Urinary bladder (tissue), 4 donors: ENCODE results near the gene GJA1. TPM values are rescaled to one million over a fixed set of nuclear protein-coding genes. Genes with fewer than 3 reads are reported as not detected.
"Not testable (repeated sequence)": the region's sequence is repeated elsewhere in the genome, so short reads cannot be mapped to it uniquely, and the experiment has no call there.

ENCODE experiments used
- DNase-seq: peaks from one replicate; pipeline ENCODE4 v3.0.0-alpha.2; 2015; ENCODE audit errors: extremely low spot score
- H3K27ac ChIP-seq: one replicate; pipeline ENCODE4 v1.5.1; 2013; ENCODE audit warnings: low read depth, mild to moderate bottlenecking, moderate library complexity
- H3K36me3 ChIP-seq: one replicate; pipeline ENCODE4 v1.6.1; 2013; ENCODE audit warnings: mild to moderate bottlenecking, moderate library complexity; ENCODE audit not compliant: insufficient read depth
- H3K4me1 ChIP-seq: one replicate; pipeline ENCODE4 v1.6.1; 2013; ENCODE audit warnings: mild to moderate bottlenecking, moderate library complexity; ENCODE audit not compliant: insufficient read depth
- H3K4me3 ChIP-seq: one replicate; pipeline ENCODE4 v1.5.1; 2013; ENCODE audit warnings: low read depth, low read length
- WGBS: extraction: QIAGEN DNeasy Blood & Tissue Kit; methylation state at CpG from one replicate; pipeline ENCODE4 v1.1.7; 2013; 5-methylcytosine and 5-hydroxymethylcytosine counted together
- polyA plus RNA-seq: library from polyadenylated mRNA; stranded (reverse); fragments of 200-250 nt; gene quantifications from one replicate; pipeline ENCODE4 v1.2.3, GENCODE V29; 2013
- total RNA-seq: library from RNA; depleted of rRNA; stranded (reverse); fragments of >200 nt; gene quantifications from one replicate; pipeline ENCODE4 v1.2.3, GENCODE V29; 2014
- donor health status: healthy with polysubstance abuse.
- donor health status: healthy.

GJA1 gene
- total and polyA plus RNA-seq, 2 donors, result 117 to 160 TPM

DNA sequence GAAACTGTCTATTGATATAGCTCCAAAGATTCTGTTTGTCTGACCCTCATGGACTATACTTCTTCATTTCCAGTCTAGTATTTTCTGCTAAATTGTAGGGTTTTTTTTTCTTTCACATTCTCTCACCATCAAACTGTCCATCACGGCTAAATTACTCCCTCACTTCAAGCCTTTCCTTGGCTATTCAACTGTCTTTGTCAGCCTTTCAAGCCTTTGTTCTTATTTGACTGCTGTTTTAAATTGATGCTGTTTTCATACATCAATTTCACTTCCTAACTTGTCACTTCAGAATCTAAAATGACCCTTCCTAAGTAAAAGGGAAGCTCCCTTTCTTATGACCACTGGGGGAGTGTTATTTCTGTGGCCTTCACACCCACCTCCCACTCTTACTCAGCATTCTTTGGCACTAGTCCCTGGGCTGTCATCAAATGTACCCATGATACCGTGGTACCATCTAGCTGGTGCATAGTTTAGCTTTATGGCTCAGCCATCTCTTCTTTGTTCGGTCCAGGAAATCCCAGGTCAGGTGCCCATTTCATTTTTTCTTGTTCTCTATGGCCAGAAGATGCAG is 8.6 kb downstream of the GJA1 start:
- Histone ChIP-seq H3K4me1 (no peaks in the 10 kb centered on the region), H3K27ac (no peak overlapping the region), H3K36me3 (peaks cover 5% of the 10 kb centered on the region), H3K4me3 (peak overlapping the region; percentile 4)
- DNase-seq, result no peak
- 44% methylated on average over 3 of the region's 3 CpGs for WGBS

DNA sequence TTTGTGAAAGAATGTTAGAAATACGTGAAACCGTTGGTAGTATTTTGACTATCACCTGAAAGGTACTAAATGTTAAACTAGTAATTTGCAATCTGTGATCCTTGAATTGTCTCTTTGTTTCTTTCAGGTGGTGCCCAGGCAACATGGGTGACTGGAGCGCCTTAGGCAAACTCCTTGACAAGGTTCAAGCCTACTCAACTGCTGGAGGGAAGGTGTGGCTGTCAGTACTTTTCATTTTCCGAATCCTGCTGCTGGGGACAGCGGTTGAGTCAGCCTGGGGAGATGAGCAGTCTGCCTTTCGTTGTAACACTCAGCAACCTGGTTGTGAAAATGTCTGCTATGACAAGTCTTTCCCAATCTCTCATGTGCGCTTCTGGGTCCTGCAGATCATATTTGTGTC is 11.3 kb downstream of the GJA1 start:
- not testable (repeated sequence) for DNase-seq, H3K36me3 ChIP-seq, H3K4me3 ChIP-seq, H3K4me1 ChIP-seq, H3K27ac ChIP-seq
- WGBS, result 95% methylated on average over 7 of the region's 7 CpGs

DNA sequence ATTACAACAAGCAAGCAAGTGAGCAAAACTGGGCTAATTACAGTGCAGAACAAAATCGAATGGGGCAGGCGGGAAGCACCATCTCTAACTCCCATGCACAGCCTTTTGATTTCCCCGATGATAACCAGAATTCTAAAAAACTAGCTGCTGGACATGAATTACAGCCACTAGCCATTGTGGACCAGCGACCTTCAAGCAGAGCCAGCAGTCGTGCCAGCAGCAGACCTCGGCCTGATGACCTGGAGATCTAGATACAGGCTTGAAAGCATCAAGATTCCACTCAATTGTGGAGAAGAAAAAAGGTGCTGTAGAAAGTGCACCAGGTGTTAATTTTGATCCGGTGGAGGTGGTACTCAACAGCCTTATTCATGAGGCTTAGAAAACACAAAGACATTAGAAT is 12.3 kb downstream of the GJA1 start:
- 93% methylated on average over 7 of the region's 7 CpGs for WGBS
- H3K36me3 ChIP-seq, H3K27ac ChIP-seq, H3K4me3 ChIP-seq, DNase-seq, H3K4me1 ChIP-seq: not testable (repeated sequence)

DNA sequence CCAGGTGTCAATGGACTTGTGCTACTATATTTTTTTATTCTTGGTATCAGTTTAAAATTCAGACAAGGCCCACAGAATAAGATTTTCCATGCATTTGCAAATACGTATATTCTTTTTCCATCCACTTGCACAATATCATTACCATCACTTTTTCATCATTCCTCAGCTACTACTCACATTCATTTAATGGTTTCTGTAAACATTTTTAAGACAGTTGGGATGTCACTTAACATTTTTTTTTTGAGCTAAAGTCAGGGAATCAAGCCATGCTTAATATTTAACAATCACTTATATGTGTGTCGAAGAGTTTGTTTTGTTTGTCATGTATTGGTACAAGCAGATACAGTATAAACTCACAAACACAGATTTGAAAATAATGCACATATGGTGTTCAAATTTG is 13.1 kb downstream of the GJA1 start:
- WGBS, result 85% methylated on average over 2 of the region's 2 CpGs
- not testable (repeated sequence) for H3K4me1 ChIP-seq, H3K27ac ChIP-seq

DNA sequence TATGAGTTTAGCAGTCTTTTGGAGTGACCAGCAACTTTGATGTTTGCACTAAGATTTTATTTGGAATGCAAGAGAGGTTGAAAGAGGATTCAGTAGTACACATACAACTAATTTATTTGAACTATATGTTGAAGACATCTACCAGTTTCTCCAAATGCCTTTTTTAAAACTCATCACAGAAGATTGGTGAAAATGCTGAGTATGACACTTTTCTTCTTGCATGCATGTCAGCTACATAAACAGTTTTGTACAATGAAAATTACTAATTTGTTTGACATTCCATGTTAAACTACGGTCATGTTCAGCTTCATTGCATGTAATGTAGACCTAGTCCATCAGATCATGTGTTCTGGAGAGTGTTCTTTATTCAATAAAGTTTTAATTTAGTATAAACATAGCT is 13.9 kb downstream of the GJA1 start:
- H3K4me3 ChIP-seq, result no peak overlapping the region
- H3K4me1 ChIP-seq, result no peaks in the 10 kb centered on the region
- WGBS, result 96% methylated on average over 1 of the region's 1 CpG
- H3K27ac ChIP-seq, result no peak overlapping the region
- DNase-seq, result no peak
- peaks cover 5% of the 10 kb centered on the region for H3K36me3 ChIP-seq

More for the DNA sequence above, 13.1 kb downstream of the GJA1 start:
- DNase-seq, H3K4me3 ChIP-seq, H3K36me3 ChIP-seq: not testable (repeated sequence)

DNA sequence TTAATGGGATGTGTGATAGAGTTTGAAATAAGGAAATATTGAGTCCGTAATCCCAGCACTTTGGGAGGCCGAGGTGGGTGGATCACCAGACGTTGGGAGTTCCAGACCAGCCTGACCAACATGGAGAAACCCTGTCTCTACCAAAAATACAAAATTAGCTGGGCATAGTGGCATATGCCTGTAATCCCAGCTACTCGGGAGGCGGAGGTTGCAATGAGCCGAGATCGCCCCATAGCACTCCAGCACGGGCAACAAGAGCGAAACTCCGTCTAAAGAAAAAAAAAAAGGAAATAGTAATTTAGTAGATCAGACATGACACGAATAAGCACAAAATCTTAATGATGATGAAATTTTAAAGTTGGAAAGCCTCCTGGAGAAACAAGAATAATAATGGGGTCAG is 14.8 kb downstream of the GJA1 start:
- H3K36me3 ChIP-seq, result peaks cover 3% of the 10 kb centered on the region
- WGBS, result 92% methylated on average over 11 of the region's 11 CpGs
- no peak for DNase-seq

DNA sequence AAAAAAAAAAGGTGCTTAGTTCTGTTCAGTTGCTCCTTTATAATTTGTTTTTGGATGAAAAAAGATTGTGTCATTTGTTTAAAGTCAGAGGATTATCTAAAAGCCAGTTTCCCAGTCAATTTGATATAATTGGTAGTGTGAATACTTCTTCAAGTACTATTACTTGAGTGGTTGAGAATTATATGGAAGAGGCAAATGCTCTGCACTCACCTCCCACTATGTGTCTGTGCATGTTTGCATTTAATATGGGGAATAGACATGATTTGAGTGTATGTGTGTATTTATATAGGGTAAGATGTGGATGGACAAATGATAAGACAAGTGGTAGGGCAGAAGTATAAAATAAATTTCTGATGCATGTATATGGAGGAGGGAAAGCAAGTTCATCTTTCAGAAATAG is 15.8 kb downstream of the GJA1 start:
- Histone ChIP-seq H3K36me3 (peaks cover 3% of the 10 kb centered on the region), H3K4me1 (no peaks in the 10 kb centered on the region), H3K27ac (no peak overlapping the region), H3K4me3 (no peak overlapping the region)
- no peak for DNase-seq

More for the DNA sequence above, 14.8 kb downstream of the GJA1 start:
- no peak overlapping the region for H3K4me3 ChIP-seq
- H3K27ac ChIP-seq, result no peak overlapping the region
- H3K4me1 ChIP-seq, result no peaks in the 10 kb centered on the region

DNA sequence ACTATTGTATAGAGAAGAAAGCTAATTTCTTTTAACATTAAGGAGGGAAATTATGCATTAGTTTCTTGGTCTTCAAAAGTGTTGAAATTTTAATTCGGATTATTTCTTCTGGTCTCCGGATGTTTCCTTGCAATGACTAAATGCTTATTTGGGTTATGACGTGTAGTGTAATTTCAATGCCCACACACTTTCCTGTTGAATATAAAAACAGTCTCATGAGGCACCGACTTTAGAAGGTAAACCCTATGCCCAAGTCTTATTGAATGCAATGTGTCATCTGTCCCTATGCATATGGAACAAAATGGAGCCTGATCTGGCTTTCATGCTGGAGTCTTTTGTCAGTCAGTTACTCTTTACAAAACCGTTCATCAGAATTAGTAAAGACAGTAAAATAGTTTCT is 17.7 kb downstream of the GJA1 start:
- no peak overlapping the region for H3K27ac ChIP-seq
- H3K4me1 ChIP-seq, result no peaks in the 10 kb centered on the region
- 89% methylated on average over 5 of the region's 5 CpGs for WGBS

DNA sequence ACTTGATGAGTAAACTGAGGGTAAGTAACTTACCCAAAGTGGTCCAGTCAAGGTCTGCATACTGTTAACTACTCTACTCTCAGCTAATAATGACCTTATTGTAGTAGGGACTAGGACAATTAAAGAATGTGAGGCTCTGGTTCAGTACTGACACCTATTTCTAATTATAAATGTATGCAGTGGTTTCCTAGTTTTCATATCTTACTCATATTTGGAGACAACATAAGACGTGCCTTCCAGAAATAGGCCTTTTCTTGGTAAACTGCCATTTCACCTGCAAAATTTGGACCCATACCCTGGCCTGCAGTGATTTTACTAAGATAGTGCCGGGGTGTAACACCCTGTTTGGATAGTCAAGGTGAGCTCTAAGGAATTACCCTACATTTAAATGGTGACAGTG is 24.7 kb downstream of the GJA1 start:
- no peaks in the 10 kb centered on the region for H3K4me1 ChIP-seq
- H3K27ac ChIP-seq, result no peak overlapping the region
- H3K36me3 ChIP-seq, result no peaks in the 10 kb centered on the region
- DNase-seq, result no peak
- no peak overlapping the region for H3K4me3 ChIP-seq
- 90% methylated on average over 2 of the region's 2 CpGs for WGBS

More for the DNA sequence above, 17.7 kb downstream of the GJA1 start:
- no peak for DNase-seq
- Histone ChIP-seq H3K4me3 (no peak overlapping the region), H3K36me3 (no peaks in the 10 kb centered on the region)

DNA sequence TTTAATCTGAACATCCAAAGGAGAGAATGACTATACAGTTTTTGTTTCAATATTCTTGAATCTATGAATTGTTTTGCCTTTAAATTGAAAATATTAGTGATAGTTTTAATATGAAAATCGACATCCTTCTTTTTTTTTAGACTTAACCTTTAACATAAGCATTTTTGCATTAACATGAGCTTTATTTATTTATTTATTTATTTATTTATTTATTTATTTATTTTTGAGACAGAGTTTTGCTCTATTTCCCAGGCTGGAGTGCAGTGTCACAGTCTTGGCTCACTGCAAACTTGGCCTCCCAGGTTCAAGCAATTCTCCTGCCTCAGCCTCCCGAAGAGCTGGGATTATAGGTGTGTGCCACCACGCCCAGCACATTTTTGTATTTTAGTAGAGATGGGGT is 27.6 kb downstream of the GJA1 start:
- Histone ChIP-seq H3K4me1 (no peaks in the 10 kb centered on the region), H3K27ac (no peak overlapping the region), H3K36me3 (no peaks in the 10 kb centered on the region), H3K4me3 (no peak overlapping the region)
- DNase-seq, result no peak
- 95% methylated on average over 3 of the region's 3 CpGs for WGBS

DNA sequence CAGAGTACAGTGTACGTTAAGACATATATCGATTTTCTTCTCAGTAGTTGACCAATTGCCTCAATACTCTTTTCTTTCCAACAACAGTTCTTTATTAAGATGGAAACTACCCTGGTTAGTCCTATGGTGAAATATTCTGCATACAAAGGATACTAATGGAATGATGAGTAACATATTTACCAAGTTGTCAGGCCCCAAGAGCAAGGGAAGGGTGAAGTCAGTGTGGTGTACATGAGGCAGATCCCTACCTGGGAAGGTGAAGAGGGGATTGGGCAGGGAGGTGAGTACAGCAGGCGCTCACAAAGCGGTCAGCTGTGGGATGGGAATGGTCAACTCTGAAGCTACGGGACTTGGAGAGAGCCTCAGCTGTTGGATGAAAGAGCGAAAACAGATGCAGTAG is 29.7 kb downstream of the GJA1 start:
- DNase-seq, result no peak
- Histone ChIP-seq H3K4me1 (no peaks in the 10 kb centered on the region), H3K27ac (no peak overlapping the region), H3K36me3 (no peaks in the 10 kb centered on the region), H3K4me3 (no peak overlapping the region)
- WGBS, result 95% methylated on average over 6 of the region's 6 CpGs

DNA sequence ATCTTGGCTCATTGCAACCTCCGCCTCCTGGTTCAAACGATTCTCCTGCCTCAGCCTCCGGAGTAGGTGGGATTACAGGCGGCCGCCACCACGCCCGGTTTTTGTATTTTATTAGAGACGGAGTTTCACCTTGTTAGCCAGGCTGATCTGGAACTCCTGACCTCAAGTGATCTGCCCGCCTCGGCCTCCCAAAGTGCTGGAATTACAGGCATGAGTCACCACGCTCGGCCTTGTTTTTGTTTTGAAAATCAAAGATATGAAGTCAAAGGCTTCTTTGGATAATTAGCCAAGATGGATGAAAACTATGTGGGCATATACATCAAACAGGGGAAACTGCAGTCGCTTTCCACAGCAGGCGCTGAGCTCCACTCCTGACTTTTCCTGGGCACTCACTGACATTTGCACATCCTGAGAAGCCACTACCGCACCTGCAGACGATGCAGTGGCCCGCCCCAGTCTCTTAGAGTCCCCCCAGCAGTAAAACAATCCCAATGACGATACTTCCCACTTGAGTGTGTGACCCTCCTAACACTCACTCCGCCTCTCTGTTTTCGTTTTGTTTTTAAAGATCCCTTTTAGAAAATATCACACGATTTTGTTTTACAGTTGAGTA is 44.1 kb downstream of the GJA1 start:
- no peaks in the 10 kb centered on the region for H3K4me1 ChIP-seq
- 96% methylated on average over 21 of the region's 21 CpGs for WGBS
- no peak overlapping the region for H3K4me3 ChIP-seq
- no peaks in the 10 kb centered on the region for H3K36me3 ChIP-seq
- no peak overlapping the region for H3K27ac ChIP-seq
- no peak for DNase-seq

DNA sequence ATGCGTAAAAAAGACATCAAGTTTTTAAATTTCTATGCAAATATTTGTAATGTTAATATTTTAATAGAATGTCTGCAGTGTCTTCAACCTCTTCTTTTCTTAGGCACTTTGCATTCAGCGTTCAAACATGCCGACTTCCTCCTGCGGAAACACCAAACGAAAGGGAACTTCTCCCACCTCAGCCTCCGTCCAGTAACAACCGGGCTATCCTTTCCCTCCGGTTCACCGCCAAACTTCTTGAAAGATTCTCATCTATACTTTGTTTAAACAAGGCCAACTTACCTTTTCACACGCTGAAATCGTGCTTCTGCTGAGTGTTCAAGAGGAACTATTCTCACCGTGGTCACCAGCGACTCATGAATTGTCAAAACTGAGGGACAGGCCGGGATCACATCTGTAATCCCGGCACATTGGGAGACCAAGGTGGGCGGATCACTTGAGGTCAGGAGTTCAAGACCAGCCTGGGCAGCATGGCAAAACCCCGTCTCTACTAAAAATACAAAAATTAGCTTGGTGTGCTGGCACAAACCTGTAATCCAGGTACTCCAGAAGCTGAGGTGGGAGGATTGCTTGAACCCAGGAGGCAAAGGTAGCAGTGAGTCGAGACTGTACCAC is 44.8 kb downstream of the GJA1 start:
- Histone ChIP-seq H3K36me3 (no peaks in the 10 kb centered on the region), H3K4me3 (no peak overlapping the region), H3K4me1 (no peaks in the 10 kb centered on the region), H3K27ac (no peak overlapping the region)
- WGBS, result 95% methylated on average over 18 of the region's 18 CpGs
- no peak for DNase-seq

DNA sequence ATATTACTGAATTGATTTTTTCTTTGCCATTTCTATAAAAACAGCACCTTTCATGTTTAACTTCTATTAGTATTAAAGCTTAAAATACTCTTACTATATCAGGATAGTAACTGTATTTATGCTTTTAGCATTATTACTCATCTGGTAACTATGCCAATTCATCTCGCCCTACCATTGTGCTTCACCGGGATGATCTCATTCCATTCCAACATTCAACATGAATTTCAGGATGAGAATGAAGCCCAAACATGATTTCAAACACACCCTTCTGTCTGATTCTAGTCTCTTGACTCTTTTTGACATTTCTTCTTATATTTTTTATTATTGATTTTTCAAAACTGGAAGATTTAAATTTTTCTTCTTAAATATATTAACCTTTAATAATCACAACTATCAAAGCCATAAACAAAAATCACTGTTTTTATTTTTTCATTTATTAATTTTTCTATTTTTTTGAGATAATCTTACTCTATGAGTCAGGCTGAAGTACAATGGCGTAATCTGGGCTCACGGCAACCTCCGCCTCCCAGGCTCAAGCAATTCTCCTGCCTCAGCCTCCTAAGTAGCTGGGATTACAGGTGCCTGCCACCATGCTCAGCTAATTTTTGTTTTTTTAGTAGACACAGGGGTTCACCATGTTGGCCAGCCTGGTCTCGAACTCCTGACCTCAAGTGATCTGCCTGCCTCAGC is 46.7 kb downstream of the GJA1 start:
- H3K36me3 ChIP-seq, result no peaks in the 10 kb centered on the region
- no peaks in the 10 kb centered on the region for H3K4me1 ChIP-seq
- no peak for DNase-seq
- 76% methylated on average over 6 of the region's 6 CpGs for WGBS
- no peak overlapping the region for H3K27ac ChIP-seq
- H3K4me3 ChIP-seq, result no peak overlapping the region
